NCI-H1105 (cell line): ENCODE data around the gene FAM50A.
"Not testable (repeated sequence)": the region's sequence is repeated elsewhere in the genome, so short reads cannot be mapped to it uniquely, and the experiment has no call there.

ENCODE experiments used
- DNase-seq: peaks from one replicate; lab custom pipeline; 2025; lab: John Stamatoyannopoulos, UW

FAM50A gene, protein sequence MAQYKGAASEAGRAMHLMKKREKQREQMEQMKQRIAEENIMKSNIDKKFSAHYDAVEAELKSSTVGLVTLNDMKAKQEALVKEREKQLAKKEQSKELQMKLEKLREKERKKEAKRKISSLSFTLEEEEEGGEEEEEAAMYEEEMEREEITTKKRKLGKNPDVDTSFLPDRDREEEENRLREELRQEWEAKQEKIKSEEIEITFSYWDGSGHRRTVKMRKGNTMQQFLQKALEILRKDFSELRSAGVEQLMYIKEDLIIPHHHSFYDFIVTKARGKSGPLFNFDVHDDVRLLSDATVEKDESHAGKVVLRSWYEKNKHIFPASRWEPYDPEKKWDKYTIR

DNA sequence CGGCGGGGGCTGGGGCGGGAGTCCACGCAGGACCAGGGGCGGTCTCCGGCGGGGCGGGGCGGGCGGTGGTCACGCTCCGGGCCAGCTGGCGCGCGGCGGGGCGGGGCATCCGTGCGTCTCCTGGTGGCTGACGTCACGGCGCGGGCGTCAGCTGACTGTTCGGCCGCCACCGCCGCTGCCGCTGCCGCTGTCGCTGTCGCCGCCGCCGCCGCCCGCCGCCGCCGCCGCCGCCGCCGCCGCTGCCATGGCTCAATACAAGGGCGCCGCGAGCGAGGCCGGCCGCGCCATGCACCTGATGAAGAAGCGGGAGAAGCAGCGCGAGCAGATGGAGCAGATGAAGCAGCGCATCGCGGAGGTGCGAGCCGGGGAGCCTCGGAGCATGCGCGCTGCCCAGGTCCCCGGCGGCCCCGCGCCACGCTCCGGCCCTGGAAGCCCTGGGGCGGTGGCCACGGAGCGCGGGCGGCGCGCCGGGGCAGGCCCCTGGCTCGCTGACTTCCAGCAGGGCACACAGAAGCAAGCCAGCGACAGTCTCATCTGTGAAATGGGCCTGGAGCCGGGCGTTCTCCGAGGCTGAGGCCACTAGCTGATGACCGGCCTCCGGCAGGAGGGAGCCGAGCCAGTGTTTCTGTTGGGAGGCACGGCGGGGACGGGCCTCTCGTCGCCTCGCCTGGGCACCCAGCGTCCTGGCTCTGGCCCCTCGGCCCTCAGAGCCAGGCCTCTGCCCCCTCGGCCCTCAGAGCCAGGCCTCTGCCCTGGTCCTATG, at the start of gene FAM50A:
TSS of gene FAM50A (plus strand) at position 150 of the 763 bp plus-strand sequence. CDS start at position 245, 95 bp downstream.
- peak; percentile 81 for DNase-seq

DNA sequence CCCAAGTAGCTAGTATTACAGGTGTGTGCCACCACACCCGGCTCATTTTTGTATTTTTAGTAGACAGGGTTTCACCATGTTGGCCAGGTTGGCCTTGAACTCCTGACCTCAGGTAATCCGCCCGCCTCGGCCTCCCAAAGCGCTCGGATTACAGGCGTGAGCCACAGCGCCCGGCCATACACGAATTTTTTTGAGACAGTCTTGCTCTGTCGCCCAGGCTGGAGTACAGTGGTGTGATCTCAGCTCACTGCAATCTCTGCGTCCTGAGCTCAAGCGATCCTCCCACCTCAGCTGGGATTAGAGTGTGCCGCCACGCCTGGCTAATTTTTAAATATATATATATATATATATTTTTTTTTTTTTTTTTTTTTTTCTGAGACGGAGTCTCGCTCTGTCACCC, 47.6 kb upstream of the FAM50A start:
- DNase-seq: not testable (repeated sequence)

DNA sequence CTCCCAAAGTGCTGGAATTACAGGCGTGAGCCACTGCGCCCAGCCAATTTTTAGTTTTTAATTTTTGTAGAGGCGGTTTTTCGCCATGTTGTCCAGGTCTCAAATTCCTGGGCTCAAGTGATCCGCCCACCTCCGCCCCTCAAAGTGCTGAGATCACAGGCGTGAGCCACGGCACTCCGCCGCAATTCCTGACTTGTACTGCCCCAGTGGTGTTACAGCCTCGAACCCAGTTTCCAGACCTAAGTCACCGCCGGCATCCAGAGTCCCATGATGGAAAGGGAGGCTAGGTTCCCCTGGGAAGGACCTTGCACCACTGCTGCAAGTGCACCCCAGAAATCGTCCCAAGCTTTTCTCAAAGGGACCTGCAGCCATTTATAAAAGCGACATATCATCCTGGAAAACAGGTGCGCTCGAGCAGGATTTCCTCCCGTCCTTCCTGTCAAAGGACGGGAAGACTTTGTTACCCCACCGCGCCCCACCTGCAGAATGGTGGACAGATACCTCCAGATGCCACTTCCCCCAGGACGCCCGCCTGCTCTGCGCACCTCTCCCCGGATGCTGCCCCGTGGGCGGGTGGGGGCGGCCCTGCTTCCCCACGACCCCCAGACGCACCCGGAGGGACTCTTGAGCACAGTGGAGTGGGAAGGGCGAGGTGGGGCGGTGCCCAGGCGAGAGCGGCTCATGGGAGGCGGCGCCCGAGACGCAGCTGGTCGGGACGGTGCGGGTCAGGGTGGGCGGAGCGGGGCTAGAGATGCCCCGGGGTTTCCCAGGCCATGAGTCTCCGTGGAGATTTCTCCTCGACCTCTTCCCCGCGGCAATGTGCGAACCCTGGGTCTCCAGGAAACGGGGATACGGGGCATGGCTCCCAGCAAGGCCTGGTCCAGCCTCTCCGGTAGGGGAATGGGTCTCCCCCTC, 46.7 kb upstream of the FAM50A start:
- peak; percentile 57 for DNase-seq

DNA sequence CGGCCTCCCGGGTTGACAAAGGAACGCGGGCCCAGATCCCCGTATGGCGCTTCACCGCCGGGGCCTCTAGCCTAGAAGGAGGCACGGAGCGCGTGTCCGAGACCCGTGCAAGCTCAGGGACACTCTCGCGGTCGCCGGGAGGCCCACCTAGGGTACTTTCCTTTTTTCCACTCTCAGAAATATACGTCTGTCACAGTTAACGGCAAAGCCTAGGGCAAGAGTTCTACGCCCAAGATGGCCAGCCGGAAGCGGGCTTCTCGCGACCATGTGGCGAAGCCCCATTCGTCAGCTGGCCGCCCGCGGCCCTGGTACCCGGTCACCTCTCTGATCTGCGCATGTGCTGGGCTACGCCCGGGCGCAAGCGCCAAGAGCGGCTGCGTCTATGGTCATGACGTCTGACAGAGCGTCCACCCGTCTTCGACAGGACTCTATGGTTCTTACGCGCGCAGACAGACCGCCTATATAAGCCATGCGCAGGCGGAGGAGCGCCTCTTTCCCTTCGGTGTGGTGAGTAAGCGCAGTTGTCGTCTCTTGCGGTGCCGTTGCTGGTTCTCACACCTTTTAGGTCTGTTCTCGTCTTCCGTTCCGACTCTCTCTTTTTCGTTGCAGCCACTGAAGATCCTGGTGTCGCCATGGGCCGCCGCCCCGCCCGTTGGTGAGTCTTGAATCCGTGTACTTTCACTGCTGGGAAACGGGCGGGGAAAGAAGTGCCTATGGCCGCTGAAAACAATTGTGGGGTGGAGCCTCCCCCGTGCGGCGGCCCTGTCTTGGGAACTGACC, 45.9 kb upstream of the FAM50A start, which contains the start of gene RPL10:
TSS of gene RPL10 (plus strand) at position 490 of the 780 bp plus-strand sequence. CDS start at position 633, 143 bp downstream.
- peak; percentile 99 for DNase-seq

DNA sequence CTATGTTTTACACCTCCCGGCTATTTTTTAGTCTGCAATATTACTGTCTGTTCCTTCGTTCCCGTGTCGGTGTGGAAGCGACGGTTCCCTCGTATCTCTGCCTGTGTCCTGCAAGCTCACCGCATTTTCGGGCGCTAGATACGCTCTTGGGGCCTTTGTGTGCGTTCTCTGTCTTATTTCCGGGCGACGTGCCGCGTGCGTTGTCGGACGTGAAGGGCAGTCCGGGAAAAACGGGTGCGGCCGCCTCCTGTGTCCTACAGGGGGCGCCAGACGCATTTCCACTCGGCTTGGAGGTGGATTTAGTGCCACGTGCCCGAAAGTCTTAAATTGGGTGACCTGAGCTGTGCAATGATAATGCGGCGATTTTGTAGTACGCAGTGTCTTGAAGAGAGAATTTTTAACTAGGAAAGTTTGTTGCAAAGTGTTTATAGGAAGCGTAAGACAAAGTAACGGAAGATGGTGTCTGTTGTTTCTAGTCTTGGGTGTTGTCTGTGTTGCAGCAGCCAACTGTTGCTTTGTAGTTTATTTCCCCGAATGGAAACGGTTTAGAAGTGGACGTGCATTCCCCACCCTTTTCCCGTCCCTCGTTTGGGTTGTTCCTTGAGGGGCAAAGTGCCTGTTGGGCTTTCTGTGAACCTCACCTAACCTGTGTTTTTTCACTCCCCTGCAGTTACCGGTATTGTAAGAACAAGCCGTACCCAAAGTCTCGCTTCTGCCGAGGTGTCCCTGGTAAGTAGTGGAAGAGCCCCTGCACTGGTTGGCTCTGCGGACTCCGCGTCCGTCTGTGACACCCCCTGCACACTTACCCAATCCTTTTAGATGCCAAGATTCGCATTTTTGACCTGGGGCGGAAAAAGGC, 45.0 kb upstream of the FAM50A start:
- peak; percentile 84 for DNase-seq

DNA sequence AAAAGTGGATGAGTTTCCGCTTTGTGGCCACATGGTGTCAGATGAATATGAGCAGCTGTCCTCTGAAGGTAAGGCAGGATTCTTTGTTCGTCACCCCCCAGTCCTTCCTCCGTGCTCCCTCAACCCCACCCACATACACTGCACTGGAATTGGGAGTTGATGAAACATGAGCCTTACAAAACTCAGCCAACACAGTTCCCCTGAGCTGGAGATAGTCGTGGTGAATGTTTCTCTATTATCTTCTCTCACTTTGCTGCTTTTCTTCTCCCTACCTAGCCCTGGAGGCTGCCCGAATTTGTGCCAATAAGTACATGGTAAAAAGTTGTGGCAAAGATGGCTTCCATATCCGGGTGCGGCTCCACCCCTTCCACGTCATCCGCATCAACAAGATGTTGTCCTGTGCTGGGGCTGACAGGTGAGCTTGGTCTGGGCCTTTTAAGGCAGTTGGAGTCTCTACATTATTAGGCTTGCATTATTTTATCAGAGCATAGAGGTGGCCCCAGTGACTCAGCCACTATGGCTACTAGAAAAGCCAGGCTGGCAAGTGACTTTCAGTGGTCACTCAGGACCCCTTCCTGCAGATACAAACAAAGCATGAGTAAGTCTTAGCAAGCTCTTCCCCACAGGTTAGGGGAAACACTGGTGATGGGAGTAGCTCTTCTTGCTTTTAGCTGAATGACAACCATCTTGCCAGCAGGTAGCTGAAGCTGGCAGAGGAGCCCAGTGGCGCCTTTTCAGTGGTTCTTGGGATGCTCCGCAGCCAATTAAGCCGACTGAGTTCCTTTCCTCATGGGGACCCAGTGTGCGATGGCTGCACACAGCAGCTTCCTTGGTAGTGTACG, 44.2 kb upstream of the FAM50A start:
- DNase-seq: no peak

DNA sequence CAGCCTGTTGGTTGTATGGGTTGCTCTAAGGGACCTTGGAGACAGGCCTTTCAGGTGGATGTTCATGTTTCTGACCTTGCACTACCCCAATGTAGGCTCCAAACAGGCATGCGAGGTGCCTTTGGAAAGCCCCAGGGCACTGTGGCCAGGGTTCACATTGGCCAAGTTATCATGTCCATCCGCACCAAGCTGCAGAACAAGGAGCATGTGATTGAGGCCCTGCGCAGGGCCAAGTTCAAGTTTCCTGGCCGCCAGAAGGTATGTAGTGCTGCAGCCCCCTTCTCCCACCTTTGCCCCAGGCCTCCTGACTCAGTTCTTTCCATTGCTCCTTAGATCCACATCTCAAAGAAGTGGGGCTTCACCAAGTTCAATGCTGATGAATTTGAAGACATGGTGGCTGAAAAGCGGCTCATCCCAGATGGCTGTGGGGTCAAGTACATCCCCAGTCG, 43.5 kb upstream of the FAM50A start:
- DNase-seq: not testable (repeated sequence)

DNA sequence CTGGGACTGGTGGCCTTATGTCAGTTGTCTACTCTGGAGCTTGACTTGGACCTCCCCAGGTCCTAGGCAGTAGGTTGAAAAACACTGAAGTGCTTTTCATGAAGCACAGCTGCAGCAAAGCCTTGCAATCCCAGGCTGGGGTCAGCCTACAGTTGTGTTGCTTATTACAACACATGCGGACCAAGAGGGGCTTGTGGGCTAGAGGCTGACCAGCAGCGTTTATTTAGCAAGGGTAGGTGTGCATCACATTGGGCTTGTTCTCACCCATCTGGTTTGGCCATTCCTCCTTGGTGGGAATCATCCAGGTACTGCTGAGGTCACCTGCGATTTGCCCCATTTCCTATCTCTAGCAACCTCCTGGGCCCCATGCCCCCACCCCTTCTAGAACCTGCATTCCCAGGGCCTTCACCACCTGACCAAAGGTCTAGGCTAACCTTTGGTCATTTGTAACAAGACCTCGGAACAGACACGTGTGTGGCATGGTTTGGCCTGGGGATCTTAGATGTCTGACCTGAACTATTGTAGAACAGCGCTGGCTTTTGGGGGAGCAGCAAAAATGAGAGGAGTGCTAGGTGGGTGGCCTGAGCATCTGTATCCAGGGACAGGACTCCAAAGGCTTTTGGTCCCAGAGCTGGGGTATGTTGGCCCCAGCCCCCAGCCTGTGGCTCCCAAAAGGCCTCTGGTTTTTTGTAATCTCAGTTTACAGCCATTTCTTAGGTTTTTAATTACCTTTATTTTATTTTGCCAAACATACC, 42.7 kb upstream of the FAM50A start:
- no peak for DNase-seq

DNA sequence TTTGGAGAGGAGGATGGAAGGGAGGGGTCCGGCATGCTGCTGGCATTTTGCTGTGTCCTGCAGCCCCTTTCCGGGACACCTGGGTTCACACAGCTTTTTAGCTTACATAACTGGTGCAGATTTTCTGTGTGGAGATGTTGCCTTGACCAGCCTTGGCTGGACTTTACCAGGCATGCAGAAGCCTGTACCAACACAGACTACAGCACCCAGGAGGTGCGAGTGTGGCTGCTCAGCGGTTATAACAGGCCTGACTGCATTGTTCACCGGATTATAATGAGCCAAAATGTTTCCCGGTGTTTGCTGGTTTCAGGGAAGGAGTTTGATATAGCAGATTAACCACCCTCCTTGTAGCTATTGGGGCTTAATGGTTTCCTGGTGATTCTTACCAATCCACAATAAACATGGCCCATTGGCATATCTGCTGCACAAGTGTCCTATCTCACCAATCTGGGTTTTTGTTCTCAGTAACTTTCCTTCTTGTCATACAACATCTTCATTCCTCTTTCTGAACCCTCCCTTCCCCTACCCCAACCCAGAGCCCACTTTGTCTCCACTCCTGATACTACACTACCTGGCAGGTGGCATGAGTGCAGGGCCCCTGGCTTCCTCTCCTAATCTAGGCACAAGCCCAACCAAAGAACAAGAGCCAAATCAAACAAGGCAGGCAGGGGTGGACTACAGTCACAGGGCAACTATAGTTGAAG, 41.9 kb upstream of the FAM50A start:
- DNase-seq: no peak

DNA sequence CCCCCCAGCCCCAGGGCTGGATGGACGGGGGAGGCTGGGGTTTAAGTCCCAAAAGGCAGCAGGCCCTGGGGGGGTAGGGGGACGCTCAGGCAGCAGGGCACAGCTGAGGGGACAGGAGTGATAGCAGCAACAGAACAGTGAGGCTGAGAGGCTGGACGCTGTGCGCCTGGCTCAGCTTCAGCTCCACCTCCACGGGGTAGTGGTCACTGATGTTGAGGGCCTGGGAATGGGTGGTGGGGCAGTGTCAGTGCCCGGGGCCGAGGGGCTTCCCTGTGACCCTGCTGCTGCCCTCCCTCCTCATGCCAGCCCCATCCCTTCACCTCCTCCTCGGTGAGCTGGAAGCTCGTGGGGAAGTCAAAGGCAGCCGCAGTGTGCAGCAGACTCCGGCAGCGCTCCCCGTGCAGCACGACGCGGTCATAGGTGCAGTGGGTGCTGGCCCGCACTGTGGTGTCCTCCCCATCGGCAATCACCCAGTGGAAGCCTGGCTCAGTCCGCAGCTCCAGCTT, 41.3 kb upstream of the FAM50A start:
- DNase-seq: no peak

DNA sequence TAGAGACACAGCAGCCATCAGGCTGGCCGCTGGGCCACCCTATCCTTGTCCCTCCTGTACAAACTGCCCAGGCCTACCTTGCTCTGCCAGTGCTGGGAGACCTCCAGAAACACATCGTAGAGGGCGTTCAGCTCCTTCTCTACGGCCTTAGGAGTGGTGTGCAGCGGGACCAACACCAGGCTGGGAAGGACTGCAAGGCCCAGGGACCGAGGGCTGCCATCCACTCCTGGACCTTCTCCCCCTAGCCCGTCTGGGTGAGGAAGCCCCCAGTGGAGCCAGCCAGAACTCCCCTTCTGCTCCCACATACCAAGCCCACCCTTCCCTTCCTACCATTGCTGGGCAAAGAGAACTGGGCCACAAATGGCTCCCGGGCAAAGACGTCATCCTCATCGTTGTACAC, 40.7 kb upstream of the FAM50A start:
- no peak for DNase-seq

DNA sequence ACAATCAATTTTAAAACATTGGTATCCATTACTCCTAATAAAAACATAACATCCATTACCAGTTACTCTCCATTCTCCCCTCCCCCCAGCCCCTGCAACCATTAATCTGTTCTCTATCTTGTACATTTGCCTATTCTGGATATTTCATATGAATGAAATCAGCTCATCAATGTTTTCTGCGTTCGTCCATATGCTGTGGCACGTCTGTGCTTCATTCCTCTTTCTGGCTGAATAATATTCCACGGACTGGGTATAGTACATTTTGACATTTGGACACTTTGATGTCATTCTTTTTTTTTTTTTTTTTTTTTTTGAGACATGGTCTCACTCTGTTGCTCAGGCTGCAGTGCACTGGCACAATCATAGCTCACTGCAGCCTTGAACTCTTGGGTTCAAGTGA, 40.1 kb upstream of the FAM50A start:
- DNase-seq: no peak

DNA sequence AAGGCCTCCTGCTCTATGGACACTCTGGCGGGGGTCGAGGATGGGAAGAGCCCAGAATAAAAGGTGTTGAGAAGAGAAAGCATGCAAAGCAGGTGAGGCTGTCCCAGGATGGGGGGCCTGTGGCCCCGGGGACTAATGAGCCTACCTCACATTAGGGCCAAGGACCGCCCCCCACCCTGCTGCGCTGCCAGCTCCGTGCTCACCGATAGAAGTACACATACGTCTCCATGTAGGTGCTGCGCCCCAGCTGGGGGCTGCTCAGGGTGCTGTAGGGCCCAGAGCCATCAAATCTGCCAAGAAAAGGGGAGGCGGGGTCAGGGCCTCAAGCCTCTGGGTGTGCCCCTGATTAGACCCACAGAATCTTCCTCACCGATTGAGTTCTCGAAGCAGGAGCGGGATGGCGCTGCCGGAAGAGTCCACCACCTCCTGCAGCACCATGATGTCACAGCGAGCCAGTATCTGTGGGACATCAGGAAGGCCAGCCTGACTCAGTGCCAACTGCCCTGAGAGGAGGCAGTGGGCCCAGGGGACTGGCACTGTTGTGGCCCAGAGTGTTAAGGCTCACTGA, 39.2 kb upstream of the FAM50A start:
- no peak for DNase-seq

DNA sequence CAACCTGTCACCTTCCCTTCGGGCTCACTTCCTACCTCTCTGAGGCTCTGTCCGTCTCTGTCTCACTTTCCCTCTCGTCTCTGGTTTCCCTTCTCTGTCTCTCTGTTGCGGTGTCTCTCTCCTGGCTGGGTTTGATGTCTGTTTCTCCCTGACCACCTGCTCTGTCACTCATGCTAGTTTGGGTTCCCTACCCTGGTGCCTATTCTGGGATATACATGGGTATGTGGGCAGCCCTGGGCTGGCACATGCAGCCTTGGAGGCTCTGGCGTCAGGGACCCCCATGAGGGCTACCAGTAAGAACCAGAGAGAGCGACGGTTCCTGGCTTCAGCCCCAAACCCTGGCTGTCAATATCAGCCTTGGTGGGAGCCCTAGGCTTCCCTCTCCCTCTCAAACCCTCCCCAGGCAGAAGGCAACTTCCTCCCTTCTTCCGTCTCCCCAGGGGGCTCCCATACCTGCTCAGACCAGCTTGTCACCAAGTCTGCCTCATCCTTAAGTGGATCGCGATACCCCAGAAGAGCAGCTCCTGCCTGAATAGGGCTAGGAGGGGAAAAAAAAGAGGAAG, 35.2 kb upstream of the FAM50A start:
- no peak for DNase-seq

DNA sequence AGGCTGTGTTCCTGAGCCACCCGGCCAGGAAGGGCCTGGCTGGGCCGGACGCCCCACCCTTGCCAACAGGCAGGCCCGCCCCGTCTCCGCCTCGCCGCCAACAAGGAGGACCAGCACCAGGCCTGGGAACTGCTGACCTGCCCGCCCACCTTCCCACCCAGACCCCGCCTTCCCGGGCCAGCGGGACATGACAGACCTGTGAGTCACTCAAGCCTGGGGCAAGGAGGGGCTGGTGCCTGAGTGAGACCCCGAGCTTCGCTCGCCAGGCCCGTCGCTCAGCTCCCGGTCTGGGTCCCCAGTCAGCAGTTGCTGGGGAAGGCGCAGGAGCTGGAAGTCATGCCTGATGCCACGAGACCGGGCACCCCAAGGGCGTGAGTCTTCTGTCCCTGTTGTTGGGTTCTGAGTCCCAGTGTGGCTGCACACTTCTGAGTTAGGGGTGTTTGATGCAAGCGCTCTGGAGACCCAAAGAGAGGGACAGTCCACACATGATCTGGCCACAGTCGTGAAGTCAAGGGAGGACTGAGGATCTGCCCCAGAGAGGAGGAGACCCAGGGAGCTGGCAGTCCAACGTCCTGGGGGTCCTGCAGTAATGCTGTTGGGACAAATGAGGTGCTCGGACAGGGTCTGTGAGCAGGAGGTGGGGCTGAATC, 34.6 kb upstream of the FAM50A start, which contains the start of gene DNASE1L1:
TSS of gene DNASE1L1 (minus strand) at position 33 of the 650 bp plus-strand sequence. CDS start 3,686 bp downstream, outside the sequence.
- DNase-seq: no peak

DNA sequence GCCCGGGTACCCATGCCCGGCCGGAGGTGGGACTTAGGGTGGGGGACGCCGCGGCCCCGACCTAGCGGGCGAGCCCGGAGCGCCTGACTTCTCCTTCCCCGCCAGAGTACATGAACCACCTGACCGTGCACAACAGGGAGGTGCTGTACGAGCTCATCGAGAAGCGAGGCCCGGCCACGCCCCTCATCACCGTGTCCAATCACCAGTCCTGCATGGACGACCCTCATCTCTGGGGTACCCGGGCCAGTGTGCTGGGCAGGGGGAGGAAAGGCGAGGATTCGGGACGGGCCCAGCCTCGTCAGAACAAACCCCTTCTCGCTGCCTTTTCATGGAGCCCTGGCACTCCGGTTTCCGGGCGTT, 32.0 kb upstream of the FAM50A start:
- peak; percentile 78 for DNase-seq
